GM23248 (cell line): ENCODE measurements around the gene FGF14.

Experiments used
- EZH2 ChIP-seq: fragments of 200-600 bp; sonication (generic); IDR thresholded peaks from 2 replicates; pipeline ENCODE4 v1.6.1; 2018; ENCODE audit warnings: antibody characterized with exemption, mild to moderate bottlenecking; ENCODE audit not compliant: insufficient read depth, poor library complexity, severe bottlenecking
- EZH2phosphoT487 ChIP-seq: fragments of 200-600 bp; sonication (generic); IDR thresholded peaks from 2 replicates; pipeline ENCODE4 v1.6.1; 2018; ENCODE audit warnings: antibody characterized with exemption, moderate library complexity, mild to moderate bottlenecking, low read depth; ENCODE audit not compliant: insufficient read depth

DNA sequence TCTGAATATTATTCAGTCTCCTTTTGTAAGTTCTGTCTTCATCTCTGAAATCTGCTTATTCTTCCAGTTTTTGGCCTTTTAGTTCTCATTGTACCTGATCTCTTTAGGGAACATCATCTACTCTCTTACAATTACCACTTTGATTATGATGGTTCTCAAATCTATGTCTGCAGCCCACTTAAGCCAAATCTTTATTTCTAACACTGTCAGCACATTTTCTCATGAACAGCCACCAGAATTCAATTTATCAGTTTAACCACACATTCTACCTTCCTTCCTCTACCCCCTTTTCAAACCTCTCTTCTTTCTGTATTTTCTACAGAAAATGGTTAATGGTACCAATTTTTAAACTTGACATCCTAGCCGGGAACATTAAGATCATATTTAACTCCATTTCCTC is 175.3 kb downstream of the FGF14 start:
- TF ChIP-seq EZH2 (no peak), EZH2phosphoT487 (no peak)
